ENCODE measurements around the gene RIOK1.
"Not testable (repeated sequence)": the region's sequence is repeated elsewhere in the genome, so short reads cannot be mapped to it uniquely, and the experiment has no call there.

The RIOK1 gene

GRCh38 chr6:7442467-7442866 lies 52.9 kb downstream of the RIOK1 start:
- no peak for DNase-seq

DNA sequence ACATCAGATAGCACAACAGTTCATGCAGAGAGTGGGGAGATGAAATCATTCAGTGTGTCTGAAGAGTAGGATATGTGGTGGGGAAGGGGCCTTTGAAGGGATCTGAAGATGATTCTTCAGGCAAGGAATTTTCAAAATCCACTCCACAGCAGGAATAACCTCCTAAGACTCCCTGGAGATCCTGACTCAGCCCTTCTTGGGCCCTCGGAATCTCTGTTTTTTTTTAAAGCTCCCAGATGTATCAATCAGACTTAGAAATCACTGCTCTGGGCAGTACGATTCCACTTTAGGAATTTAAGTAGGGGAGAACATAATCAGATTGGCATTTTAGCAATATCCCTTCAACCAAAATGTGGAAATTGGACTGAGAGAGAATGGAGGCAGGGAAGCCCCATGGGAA lies 55.5 kb downstream of the RIOK1 start:
- DNase-seq, result no peak

DNA sequence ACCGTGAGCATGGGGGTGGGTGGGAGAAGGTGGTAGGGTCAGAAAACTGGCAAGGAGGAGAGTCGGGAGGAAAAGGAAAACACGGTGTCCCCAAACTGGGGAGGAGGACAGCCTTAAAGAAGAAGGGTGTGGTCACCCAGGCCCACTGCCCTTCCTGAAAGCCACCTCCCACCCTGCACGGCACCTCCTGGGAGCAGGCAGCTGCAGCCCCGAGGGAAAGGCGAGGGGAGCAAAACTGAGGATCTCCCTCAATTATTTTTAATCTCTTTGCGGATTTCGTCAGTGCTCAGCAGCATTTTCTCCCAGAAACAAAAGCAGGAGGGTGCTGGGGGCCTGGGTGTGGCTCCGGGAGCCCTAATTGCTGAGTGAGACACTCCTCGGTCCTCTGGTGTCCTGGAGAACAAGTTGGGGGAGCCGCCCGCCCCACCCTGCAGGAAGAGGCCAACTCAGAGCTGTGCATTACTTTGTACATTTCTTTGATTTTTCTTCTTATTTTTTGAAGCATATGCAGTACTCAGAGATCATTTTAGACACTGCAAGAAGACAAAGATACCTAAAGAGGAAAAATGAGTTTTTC lies 56.4 kb downstream of the RIOK1 start:
- DNase-seq, result no peak

GRCh38 chr6:7446619-7447325 lies 57.2 kb downstream of the RIOK1 start:
- no peak for DNase-seq

DNA sequence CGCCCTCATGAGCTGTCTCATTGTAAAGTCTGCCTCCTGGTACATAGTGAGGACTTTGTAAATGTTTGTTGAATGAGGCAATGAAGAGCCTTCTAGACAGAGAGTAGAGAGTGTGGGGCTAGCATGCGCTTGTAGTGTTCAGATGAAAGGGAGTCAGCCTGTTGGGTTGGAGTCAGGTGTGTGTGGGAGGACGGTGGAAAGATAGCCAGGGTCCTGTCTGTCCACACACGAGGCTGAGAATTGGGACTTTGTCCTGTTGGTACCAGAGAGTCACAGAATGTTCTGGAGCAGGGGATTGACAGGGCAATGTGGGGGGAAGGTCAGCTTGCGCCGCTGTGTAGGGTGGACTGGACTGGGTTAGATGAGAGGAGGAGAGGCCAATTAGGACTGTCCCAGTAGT lies 58.6 kb downstream of the RIOK1 start:
- no peak for DNase-seq

GRCh38 chr6:7449018-7449417 lies 59.4 kb downstream of the RIOK1 start:
- DNase-seq, result no peak

DNA sequence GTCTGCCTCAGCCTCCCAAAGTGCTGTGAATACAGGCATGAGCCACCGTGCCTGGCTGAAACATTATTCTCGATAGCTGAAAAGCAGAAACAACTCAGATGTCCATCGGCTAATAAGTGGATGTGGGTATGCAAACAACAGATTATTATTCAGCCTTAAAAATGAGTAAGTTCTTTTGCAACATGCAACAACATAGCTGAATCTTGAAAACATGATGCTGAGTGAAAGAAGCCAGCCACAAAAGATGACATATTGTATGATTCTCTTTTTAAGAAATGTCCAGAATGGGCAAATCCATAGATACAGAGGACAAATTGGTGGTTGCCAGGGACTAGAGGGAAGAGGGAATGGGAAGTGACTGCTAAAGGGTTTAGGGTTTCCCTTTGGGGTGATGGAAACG lies 61.7 kb downstream of the RIOK1 start:
- no peak for DNase-seq

DNA sequence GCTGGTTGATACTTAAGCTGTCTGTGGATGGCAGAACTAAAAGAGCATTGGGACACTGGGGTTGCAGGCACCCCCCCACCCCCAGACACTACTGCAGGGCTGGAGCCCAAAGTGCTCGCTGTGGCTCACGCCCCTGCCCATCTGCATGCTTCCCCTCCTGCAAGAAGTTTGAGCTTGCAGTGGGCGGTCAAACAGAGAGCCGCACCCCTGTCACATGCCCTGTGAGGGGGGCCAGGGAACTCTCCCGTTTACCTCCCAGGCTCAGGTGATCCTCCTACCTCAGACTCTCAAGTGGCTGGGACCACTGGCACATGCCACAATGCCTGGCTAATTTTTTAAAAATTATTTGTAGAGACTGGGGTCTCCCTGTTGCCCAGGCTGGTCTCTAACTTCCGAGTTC lies 63.3 kb downstream of the RIOK1 start:
- DNase-seq, result no peak

DNA sequence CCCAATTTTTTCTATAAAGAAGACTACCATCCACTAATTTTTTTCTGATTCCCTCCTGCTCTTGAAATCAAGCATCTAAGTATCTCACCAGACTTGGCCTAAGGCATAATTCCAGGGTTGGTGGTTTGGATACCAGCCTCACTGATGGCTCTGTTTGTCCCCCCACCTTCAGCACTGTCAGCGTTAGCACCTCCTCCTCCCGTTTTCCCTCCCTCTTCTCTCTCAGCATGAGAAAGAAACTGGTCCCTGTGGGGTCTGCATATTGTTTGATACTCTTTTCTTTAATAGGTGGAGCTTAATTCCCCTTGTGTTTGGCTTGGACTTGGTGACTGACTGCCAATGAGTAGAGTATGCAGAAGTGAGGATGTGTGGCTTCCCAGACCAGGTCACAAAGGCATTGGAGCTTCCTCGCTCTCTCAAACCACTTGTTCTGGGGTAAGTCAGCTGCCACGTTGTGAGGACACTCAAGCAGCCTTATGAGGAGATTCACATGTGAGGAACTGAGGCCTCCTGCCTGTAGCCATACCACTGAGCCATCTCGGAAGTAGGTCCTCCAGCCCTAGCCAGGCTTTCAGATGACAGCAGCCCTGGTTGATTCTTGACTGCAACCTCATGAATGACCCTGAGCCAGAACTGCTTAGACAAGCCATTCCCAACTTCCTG lies 65.2 kb downstream of the RIOK1 start:
- DNase-seq, result no peak

DNA sequence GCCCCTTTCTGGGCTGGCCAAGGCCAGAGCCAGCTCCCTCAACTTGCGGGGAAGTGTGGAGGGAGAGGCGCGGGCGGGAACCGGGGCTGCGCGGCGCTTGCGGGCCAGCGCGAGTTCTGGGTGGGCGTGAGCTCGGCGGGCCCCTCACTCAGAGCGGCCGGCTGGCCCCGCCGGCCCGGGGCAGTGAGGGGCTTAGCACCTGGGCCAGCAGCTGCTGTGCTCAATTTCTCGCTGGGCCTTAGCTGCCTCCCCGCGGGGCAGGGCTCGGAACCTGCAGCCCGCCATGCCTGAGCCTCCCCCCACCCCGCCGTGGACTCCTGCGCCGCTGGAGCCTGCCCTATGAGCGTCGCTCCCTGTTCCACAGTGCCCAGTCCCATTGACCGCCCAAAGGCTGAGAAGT lies 66.7 kb downstream of the RIOK1 start:
- not testable (repeated sequence) for DNase-seq

DNA sequence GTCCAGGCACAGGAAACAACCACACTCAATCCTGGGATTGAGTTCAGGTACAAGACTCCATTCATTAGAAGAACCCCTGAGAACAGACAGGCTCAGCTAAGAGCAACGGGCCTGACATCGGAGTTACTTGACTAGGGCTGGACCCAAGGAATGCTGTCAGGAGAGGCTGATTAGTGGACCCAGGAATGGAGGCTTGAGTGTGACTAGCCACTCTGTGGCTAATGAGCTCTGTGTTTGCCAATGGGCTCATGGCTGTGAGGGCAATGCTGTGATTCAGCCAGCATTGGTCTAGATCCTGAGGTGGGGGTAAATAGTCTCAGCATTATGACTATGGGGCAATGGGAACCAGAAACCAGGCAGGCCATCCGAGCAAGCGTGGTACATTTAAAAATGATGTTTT lies 71.8 kb downstream of the RIOK1 start:
- no peak for DNase-seq

- DNase-seq, result no peak
These were observed 74.2 kb downstream of the RIOK1 start for GRCh38 chr6:7463785-7464184.

DNA sequence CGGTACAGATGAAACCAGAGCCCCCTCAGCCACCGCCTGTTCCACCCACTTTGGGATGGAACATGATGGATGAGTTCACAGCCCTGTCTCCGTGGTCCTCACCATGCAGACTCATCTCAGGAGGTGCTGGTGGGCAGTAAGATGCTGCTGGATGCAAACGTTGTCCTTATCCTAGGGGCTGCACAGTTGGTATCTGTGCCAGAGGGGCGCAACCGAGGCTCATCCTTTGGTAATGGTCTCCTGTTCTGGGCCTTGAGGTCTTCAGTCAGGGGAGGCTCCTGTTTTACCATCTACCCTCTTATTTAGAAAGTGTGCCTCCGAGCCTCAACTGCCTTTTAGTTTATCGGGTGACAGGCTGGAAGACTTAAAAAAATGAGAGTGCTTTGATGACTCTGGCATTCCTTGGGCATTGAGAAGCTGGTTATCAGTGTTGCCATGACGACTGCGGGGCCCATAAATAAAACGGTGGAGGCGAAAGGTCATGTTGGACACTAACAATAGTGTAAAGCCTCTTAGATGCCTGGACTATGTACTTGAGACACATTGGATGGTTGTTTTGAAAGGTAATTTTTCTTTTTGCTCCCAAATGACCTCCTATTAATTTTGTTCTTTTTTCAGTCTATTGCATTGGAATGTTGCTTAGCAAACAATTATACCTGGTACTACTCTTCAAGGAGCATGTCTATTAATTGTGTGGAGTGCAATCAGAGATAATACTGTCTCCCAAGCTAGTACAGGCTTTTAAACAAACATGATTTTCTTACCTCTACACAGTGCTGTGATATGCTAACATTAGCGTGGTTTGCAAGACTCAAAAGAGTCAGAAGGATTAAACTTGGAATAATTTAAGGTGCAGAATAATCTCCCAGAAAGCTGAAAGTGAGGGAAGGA lies 77.6 kb downstream of the RIOK1 start:
- no peak for DNase-seq

All from activated CD4-positive, CD25-positive, alpha-beta regulatory T cell (primary cell).